MM.1S (cell line): ENCODE results near the gene ATF2.

Experiments
- DNase-seq: peaks from one replicate; pipeline ENCODE4 v3.0.0-alpha.2; 2015
- H2AFZ ChIP-seq: fragments of 300-600 bp; sonication (generic); 2 replicates; pipeline ENCODE4 v1.6.0; 2016; ENCODE audit warnings: antibody characterized with exemption, low read length
- H3F3A ChIP-seq: fragments of 300-600 bp; sonication (generic); 2 replicates; pipeline ENCODE4 v1.6.1; 2016; ENCODE audit warnings: mild to moderate bottlenecking, antibody characterized with exemption, low read length, moderate library complexity, mixed read lengths; ENCODE audit not compliant: insufficient read depth
- H3K27ac ChIP-seq: fragments of 300-600 bp; sonication (generic); 2 replicates; pipeline ENCODE4 v1.5.1; 2016; ENCODE audit warnings: mild to moderate bottlenecking, low read length
- H3K27me3 ChIP-seq: fragments of 300-600 bp; sonication (generic); replicated peaks from 2 replicates; pipeline ENCODE4 v1.6.0; 2016; ENCODE audit warnings: low read length; ENCODE audit not compliant: insufficient read depth
- H3K36me3 ChIP-seq: fragments of 300-600 bp; sonication (generic); replicated peaks from 2 replicates; pipeline ENCODE4 v1.6.1; 2016; ENCODE audit warnings: mild to moderate bottlenecking, low read length, mixed read lengths; ENCODE audit not compliant: insufficient read depth
- H3K4me1 ChIP-seq: fragments of 300-600 bp; sonication (generic); 2 replicates; pipeline ENCODE4 v1.6.1; 2016; ENCODE audit warnings: low read length, mixed read lengths
- H3K4me2 ChIP-seq: fragments of 300-600 bp; sonication (generic); 2 replicates; pipeline ENCODE4 v1.6.0; 2016; ENCODE audit warnings: low read depth, low read length
- H3K4me3 ChIP-seq: fragments of 300-600 bp; sonication (generic); 2 replicates; pipeline ENCODE4 v1.5.1; 2016; ENCODE audit warnings: low read length, mixed read lengths
- H3K79me2 ChIP-seq: fragments of 300-600 bp; sonication (generic); 2 replicates; pipeline ENCODE4 v1.6.1; 2016; ENCODE audit warnings: mixed run types, low read length, mixed read lengths
- H3K9ac ChIP-seq: fragments of 300-600 bp; sonication (generic); 2 replicates; pipeline ENCODE4 v1.6.1; 2016; ENCODE audit warnings: low read length, mixed read lengths
- H3K9me2 ChIP-seq: fragments of 300-600 bp; sonication (generic); replicated peaks from 2 replicates; pipeline ENCODE4 v1.6.1; 2016; ENCODE audit warnings: mild to moderate bottlenecking, low read length, mixed read lengths; ENCODE audit not compliant: insufficient read depth
- H3K9me3 ChIP-seq: fragments of 300-600 bp; sonication (generic); replicated peaks from 2 replicates; pipeline ENCODE4 v1.6.1; 2016; ENCODE audit warnings: mild to moderate bottlenecking, low read length, mixed read lengths; ENCODE audit not compliant: insufficient read depth
- H4K20me1 ChIP-seq: fragments of 300-600 bp; sonication (generic); 2 replicates; pipeline ENCODE4 v1.6.1; 2016; ENCODE audit warnings: mild to moderate bottlenecking, low read length, moderate library complexity, mixed read lengths; ENCODE audit not compliant: insufficient read depth
- EZH2 ChIP-seq: fragments of 300-600 bp; sonication (generic); optimal IDR thresholded peaks from 2 replicates; pipeline ENCODE3; 2017; ENCODE audit warnings: low read depth, mild to moderate bottlenecking, antibody characterized with exemption, low read length, mixed read lengths
- EZH2phosphoT487 ChIP-seq: fragments of 300-600 bp; sonication (generic); IDR thresholded peaks from 2 replicates; pipeline ENCODE4 v1.6.1; 2018; ENCODE audit warnings: antibody characterized with exemption, low read length
- TF ChIP-seq, protein P1 (sequence below): fragments of 300-600 bp; sonication (generic); IDR thresholded peaks from 2 replicates; pipeline ENCODE4 v1.5.1; 2016; ENCODE audit warnings: antibody characterized with exemption, low read length, mixed read lengths

The ATF2 gene

DNA sequence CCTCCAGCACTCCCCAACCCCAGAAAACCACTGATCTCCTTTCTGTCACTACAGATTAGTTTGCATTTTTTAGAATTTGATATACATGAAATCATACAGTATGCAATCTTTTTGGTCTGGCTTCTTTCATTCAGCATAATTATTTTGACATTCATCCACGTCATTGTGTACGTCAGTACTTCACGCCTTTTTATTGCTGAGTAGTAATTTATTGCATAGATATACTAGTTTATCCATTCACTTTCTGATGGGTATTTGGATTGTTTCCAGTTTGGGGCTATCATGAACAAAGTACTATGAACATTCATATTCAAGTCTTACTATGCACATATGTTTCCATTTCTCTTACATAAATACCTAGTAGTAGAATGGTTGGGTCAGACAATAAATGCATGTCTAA lies 142.8 kb downstream of the ATF2 start:
- Histone ChIP-seq H2AFZ (no peak overlapping the region), H3K36me3 (no peaks in the 10 kb centered on the region), H3K9me2 (no peaks in the 10 kb centered on the region), H4K20me1 (no peaks in the 10 kb centered on the region), H3K79me2 (no peaks in the 10 kb centered on the region), H3K4me2 (no peak overlapping the region), H3K9ac (no peak overlapping the region), H3K27me3 (no peaks in the 10 kb centered on the region), H3K9me3 (no peaks in the 10 kb centered on the region), H3F3A (peaks cover 13% of the 10 kb centered on the region; the same call in 1 of the 2 replicates), H3K4me3 (no peak overlapping the region), H3K27ac (no peak overlapping the region), H3K4me1 (peaks cover 27% of the 10 kb centered on the region)
- DNase-seq = no peak
- TF ChIP-seq, protein P1, sequence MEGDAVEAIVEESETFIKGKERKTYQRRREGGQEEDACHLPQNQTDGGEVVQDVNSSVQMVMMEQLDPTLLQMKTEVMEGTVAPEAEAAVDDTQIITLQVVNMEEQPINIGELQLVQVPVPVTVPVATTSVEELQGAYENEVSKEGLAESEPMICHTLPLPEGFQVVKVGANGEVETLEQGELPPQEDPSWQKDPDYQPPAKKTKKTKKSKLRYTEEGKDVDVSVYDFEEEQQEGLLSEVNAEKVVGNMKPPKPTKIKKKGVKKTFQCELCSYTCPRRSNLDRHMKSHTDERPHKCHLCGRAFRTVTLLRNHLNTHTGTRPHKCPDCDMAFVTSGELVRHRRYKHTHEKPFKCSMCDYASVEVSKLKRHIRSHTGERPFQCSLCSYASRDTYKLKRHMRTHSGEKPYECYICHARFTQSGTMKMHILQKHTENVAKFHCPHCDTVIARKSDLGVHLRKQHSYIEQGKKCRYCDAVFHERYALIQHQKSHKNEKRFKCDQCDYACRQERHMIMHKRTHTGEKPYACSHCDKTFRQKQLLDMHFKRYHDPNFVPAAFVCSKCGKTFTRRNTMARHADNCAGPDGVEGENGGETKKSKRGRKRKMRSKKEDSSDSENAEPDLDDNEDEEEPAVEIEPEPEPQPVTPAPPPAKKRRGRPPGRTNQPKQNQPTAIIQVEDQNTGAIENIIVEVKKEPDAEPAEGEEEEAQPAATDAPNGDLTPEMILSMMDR = no peak
- TF ChIP-seq EZH2phosphoT487 = no peak
- no peak for TF ChIP-seq EZH2

DNA sequence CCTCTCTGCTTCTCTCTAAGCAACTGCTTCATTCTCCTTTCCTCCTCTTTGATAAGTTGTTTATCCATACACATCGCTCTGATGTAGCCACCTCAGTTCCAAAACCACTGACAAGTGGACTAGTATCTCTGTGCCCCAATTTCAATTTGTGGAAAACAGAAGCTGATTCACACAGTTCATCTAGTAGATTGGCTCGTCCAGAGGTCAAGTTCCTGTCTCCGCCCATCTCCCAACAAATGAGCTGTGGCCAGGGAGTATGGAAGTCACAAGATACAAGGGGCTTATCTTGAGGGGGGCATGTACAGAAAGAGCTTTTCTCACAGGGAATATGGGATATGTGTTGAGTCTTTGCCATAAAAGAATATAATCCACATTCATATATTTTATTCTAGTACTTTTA lies 145.1 kb downstream of the ATF2 start:
- Histone ChIP-seq H3K36me3 (no peaks in the 10 kb centered on the region), H3K27me3 (no peaks in the 10 kb centered on the region), H3K9me3 (no peaks in the 10 kb centered on the region), H3K79me2 (no peaks in the 10 kb centered on the region), H3K4me2 (no peak overlapping the region), H3K4me3 (no peak overlapping the region), H3K9me2 (no peaks in the 10 kb centered on the region), H4K20me1 (no peaks in the 10 kb centered on the region), H2AFZ (no peak overlapping the region), H3K9ac (no peak overlapping the region), H3K27ac (no peak overlapping the region), H3K4me1 (peaks cover 5% of the 10 kb centered on the region), H3F3A (peaks cover 6% of the 10 kb centered on the region; the same call in 1 of the 2 replicates)
- TF ChIP-seq, protein P1 = no peak
- TF ChIP-seq EZH2phosphoT487 = no peak
- TF ChIP-seq EZH2 = no peak
- DNase-seq = no peak
